GM18907 (cell line): ENCODE measurements around the gene CHD8.
"Not testable (repeated sequence)": the region's sequence is repeated elsewhere in the genome, so short reads cannot be mapped to it uniquely, and the experiment has no call there.

ENCODE experiments used
- ATAC-seq: cut with Tn5 transposase; IDR thresholded peaks from one replicate; pipeline ENCODE4 v1.9.1; 2021; ENCODE audit warnings: mild to moderate bottlenecking, moderate library complexity; ENCODE audit not compliant: unreplicated experiment

CHD8 gene

DNA sequence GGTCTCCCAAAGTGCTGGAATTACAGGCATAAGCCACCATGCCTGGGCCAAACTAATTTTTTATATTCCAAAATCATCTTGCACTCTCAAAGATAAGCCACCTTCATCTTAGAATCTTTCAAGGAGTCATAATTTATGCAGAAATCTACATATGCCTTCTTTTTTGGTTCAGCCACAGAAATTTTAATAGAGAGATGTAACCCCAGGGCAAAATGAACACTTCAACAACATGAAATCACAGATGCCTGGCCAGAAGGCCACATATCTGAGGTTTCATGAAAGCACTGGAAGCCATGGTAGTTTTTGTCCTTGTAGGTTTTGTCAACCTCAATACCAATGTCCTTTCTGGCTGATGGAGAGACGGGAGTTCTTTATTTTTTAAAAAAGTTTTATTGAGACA lies 81.9 kb downstream of the CHD8 start:
- no peak for ATAC-seq

DNA sequence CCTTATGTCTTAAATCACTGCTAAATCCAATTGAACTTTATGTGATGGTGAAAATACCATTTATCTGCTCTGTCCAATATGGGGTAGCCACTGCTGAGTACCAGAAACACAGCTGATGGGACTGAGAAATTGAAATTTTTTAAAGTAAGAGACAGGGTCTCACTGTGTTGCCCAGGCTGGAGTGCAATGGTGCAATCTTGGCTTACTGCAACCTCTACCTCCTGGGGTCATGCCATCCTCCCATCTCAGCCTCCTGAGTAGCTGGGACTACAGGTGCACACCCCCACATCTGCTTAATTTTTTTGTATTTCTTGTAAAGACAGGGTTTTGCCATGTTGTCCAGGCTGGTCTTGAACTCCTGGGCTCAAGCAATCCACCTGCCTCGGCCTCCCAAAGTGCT lies 83.1 kb downstream of the CHD8 start:
- ATAC-seq, result not testable (repeated sequence)

DNA sequence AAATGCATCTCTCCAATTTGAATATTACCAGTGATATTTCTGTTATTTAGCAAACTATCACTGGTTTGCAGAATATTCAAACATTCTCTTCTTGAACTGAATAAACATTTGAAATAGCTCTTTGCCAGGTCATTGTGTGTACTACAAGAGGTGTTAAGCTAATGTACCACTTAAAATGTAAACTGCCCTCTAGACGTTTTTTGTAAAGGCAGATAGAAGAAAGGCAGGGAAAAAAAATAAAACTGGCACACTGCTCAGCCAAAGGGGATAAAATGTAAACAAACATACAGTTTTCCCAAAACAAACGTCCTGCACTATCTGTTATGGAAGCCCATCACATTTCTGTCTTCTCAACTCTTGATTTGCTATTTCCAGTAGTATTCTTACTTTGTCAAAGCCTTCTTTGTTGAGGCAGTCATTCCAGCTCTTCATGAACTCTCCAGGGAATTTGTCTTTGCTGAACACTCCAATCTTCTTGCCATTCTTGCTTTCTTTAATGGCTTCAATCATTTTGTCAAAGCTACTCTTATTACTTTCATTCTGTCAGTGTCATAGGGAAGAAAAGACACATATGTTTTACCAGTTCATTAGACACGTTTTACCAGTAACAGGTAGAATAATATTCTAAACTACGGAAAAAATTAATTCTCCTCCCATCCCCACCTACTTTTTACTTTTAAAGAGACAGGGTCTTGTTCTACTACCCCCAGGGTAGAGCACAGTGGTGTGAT lies 85.8 kb downstream of the CHD8 start:
- no peak for ATAC-seq

DNA sequence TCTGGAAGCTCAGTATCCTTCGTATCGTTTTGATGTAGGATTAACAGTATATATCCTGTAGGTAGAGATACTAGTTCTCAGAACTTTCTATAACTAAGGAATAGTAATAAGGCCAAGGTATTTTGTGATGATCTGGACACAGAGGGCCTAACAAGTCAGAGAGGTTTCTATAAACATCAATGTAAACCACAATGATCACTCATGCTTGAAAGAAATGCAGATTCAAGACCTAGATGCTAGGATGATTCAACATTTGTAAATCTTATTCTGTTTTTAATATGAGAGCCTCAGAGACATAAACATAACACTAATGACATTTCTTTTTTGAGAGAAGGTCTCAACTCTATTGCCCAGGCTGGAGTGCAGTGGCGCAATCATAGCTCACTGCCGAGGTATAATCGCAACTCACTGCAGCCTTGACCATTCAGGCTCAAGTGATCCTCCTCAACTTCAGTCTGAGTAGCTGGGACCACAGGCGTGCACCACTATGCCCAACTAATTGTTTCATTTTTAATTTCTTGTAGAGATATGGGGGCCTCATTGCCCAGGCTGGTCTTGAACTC lies 88.3 kb downstream of the CHD8 start:
- ATAC-seq, result no peak

DNA sequence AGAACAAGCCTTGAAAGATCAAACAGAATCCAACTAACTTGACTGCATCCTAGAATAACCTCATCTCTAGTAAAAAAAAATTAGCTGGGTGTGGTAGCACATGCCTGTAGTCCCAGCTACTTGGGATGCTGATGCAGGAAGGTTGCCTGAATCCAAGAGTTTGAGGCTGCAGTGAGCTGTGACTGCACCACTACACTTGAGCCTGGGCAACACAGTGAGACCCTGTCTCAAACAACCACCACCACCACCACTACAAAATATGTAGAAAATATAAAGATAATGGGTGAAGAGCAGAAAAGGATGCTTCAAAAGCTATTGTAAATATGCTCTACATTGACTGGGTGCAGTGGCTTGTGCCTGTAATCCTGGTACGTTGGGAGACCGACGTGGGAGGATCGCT lies 99.4 kb downstream of the CHD8 start:
- ATAC-seq, result no peak

DNA sequence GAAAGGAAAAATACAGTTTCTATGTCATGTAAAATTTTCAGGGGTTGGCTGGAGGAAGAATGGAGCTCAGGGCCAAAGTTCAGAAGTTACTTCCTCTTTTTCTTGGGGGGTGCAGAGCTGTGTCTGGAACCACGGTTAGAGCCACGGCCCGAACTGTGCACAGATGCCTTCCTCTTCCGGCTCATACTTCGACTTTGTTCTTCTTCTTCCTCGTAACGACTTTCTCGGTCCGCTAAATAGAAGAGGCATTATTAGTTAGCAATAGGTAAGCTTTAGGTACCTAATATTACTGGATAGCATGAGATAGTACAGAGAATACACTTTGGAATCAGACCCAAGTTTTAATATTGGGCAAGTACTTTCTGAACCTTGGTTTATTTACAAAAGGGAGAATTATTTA lies 103.3 kb downstream of the CHD8 start:
- no peak for ATAC-seq

DNA sequence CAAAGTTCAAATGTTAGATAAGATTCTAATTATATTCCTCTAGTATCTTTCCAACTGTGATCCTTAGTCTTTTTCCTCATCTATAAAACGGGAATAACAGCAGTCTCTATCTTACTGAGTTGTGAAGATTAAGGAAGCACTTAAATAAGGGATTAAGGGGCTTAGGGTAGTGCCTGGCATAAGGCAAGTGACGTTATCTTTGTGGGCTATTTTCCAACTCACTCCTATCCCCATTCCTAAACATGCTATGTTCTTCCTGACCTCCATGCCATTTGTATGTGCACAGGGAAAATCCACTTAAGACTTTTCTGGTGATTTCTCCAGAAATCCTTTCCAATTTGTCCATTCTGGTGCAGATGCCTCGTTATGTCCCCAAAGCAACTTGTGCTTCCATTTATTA lies 105.4 kb downstream of the CHD8 start:
- no peak for ATAC-seq

DNA sequence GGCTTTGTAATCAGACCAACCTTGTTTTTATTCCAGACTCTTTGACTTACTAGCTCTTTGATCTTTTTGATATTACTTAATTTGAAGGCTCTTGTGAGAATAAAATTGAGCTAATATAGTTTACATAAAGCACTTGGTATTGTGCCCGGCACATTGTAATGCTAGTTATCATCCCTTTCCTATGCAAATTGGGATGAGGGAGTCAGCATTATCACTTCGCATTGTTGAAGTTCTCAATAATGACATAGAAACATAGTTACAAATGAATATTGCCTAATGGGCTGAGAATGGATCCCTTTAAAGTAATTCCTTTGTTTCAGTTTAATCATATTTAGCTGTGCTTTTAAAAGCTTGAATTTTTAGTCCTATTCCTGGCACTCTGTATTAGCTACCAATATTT lies 108.7 kb downstream of the CHD8 start:
- ATAC-seq, result no peak

DNA sequence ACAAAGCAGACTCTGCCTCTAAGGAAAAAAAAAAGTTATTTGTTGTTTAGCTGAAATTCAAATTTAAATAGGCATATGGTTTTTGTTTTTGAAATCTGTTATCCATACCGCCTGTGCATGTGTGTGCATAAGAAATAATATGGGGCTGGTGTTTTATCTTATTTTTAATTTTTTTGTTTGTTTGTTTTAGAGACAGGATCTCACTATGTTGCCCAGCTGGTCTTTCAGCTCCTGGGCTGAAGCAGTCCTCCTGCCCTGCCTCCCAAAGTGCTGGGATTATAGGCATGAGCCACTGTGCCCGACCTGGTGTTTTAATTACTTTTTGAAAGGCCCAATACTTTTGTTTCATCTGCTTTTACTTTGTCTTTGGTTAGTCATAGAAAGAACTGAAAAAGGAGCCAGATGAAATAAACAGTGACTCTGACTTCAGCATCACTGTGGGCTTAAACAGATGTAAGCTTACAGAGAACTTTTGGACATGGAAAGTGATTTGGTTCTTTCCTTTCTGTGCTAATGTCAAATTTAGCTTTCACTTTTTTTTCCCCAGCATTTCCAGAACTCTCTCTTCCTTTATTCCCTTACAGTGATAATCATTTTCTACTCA lies 109.3 kb downstream of the CHD8 start:
- ATAC-seq, result no peak

DNA sequence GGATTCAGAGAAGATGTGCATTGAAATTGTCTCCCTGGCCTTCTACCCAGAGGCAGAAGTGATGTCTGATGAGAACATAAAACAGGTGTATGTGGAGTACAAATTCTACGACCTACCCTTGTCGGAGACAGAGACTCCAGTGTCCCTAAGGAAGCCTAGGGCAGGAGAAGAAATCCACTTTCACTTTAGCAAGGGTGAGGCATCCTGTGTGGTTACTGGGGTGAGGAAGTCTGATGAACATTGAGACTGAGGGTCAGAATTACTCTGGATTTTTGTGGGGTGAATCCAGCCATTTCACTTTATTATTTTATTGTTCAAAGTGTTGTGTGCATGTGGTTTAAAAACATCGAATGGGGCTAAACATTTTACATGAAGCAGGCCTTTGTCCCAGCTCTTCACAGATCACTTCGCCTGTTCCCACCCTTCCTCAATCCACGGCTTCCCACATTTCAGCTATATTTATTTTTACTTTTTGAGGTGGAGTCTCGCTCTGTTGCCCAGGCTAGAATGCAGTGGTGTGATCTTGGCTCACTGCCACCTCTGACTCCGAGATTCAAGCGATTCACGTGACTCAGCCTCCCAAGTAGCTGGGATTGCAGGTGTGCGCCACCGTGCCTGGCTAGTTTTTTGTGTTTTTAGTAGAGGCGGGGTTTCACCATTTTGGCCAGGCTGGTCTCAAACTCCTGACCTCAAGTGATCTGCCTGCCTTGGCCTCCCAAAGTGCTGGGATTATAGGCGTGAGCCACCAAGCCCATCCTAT lies 112.7 kb downstream of the CHD8 start:
- ATAC-seq, result no peak
